Measurements from ENCODE around the gene LPCAT1.
"Not testable (repeated sequence)": the region's sequence is repeated elsewhere in the genome, so short reads cannot be mapped to it uniquely, and the experiment has no call there.

The LPCAT1 gene

DNA sequence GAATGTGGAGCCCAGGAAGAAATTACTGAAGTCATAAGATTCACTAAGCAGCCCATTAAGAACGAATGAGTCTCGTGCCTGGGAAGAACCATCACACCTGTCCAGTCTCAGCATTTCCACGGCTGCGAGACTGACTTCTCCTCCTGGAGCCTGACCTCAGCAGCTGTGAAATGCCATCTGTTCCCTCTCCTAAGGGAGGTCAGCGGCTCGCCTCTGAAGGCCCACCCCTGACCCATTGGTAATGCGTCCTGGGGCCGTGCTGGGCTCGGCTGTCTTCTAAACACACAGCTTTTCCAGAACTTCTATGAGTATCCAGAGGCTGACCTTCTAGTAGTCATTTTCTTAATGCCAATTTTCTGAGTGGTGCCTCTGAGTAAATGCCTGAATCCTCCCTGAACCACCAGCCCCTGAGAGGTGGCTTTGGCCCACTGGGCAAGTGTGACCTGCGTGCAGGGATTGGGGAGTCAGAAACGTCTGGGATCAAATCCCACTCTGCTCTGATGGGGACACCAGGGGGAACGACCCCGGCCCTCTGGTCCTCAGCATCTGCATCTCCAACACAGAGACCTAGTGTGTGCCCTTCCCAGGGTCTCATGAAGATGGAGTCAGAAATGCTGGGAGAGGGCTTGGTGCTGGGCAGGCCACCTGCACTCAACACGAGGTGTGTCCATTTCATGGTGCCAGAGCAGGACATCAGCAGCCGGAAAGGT, 84.2 kb downstream of the LPCAT1 start:
- no peak for DNase-seq

DNA sequence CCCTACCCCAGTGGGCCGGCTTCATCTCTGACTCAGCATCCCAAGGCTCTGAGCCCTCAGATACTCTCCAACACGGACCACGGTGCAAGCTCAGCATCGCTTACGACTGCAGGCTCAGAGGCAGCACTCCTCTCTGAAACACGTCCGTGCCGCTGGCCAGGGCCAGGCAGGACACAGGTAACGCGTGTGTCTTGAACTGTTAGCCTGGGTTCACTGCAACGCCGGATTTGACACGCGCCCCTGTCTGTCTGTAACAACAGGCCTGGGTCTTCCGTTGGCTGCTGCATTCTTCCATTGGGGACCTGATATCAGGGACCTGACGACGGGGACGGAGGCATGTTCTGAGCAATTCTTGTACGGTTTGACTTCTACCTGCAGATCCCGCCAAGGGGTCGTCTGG, 84.9 kb downstream of the LPCAT1 start:
- no peak for DNase-seq

DNA sequence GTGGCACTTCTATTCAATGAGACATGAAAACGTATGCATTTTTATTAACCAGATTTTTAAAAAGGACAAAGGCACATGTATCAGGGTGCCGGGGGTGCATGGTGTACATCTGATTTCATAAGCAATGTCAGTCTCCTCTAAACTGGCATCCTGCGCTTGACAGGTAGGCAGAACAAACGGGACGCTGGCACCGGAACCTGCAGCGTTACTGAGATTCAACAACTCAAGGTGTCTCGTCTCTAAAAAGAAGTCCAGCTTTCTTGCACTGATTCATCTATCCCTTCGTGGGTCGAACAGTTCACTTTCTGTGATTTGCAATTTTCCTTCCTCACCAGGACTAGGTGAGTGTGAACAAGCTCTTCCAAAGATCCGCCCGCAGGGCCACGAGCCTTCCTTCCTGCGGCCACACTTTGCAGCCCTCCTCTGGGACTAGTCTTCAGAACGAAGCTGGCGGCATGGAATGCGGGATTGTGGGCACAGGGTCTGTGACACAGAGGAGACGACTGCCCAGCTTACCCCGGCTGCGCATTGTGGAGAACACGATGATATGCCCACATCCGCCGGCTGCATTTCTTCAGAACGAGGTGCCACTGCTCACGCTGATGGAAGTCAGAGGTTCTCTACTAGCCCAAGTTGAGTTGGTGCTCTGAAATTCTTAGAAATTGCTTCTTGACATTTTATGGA, 85.7 kb downstream of the LPCAT1 start:
- no peak for DNase-seq

DNA sequence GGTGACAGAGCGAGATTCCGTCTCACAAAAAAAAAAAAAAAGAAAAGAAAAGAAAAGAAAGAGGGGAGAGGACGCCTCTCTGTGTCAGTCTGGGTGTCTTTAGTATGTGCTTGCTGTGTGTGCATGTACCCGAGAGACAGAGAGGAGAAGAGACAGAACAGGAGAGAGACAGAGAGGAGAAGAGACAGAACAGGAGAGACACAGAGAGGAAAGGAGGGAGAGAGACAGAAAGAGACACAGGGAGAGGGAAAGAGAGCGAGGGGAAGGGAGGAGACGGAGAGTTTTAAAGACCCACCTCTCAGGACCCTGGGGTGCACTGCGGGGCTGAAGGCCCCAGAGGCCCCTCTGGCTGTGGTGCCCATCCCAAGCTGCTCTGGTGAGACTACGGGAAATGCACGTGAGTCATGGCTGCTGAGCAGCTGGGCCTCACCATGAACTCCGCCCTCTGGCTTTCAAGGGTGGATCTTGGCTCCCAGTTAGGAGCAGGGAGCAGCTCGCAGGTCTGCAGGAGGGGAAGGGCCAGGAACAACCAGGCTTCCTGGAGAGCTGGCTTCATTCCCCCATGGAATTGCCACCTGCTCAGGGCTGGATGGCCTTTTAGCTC, 86.4 kb downstream of the LPCAT1 start:
- DNase-seq, result no peak

DNA sequence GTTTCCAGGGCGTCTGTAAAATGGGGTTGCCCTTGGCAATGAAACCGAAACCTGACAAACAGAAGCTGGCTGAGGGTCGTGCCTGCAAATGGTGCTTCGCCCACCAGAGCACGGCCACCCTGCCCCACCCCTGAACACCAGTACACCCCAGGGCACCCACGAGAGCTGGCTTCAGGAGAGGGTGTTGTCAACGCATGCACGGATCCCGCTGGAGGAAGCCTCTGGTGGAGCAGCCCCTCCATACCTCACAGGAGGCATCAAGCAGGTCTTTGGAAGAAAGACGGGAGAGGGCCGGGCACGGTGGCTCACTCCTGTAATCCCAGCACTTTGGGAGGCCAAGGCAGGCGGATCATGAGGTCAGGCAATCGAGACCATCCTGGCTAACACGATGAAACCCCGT, 87.1 kb downstream of the LPCAT1 start:
- no peak for DNase-seq

DNA sequence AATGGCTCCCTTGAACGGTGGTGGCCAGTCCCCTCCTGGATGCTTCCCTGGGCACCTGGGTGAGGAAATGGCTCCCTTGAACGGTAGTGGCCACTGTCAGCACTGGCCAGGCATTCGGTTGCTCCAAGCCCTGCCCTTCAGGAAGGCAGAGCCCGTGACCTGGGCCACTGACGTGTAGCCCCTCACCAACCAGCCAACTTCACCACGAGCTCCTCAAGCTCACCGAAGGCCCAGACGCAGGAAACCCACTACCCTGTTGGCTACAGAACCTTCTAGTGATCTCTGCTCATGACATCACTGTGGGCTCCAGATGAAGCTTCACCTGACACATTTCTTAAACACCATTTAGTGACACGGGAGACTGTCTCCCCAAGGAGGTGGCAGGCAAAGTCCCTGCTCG, 87.7 kb downstream of the LPCAT1 start:
- DNase-seq, result no peak

DNA sequence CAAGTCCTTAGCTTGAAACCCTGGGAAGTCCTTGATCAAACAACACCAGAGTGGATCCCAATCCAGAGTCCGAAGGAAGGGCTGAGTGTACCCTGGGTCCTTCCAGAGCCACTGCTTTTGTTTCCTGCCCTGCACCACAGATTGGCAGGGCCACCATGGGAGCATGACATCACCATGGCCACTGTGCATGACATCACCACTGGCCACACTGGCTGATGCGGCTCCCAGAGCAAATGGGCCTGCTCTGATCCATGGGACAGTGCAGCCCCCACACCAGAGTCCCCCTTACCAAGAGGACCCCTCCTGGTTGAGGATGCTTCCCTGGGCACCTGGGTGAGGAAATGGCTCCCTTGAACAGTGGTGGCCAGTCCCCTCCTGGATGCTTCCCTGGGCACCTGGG, 88.4 kb downstream of the LPCAT1 start:
- DNase-seq, result no peak

DNA sequence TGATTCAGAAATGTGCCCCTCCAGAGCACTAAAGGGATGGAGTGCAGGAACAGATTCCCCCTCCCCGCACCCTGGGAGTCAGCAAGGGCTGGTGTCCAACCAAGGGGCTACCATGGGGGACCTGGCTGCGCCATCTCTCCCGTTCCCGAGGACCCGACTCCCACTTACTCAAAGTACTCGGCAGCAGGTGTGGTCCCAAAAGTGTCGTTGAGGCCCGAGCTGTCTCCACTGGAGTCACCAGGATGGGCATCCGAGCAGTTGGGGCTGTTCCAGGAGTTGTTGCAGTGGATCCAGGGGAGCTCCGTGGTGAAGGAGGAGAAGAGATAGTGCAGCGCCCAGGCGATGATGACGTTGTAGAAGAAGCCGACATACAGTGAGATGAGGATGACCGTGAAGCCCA, 91.5 kb downstream of the LPCAT1 start:
- DNase-seq, result no peak

DNA sequence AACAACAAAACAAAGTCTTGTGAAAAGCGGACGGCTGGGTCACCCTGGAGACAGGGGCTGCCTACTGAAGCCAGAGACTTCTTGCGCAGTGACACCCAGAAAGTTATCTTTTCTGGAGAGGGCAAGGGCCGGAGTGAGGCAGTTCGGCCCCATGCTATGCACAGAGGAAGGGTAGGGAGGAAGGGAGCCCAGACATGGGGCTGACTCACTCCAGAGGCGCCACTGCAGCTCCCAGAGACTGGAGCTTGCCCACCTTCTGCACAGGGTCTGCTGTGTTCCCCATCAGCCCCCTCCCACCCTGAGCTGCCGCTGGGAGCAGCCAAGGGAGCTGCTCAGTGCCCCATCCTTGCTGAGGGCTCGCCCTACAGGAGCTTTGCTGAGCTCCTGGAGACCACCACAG, 91.9 kb downstream of the LPCAT1 start:
- no peak for DNase-seq

DNA sequence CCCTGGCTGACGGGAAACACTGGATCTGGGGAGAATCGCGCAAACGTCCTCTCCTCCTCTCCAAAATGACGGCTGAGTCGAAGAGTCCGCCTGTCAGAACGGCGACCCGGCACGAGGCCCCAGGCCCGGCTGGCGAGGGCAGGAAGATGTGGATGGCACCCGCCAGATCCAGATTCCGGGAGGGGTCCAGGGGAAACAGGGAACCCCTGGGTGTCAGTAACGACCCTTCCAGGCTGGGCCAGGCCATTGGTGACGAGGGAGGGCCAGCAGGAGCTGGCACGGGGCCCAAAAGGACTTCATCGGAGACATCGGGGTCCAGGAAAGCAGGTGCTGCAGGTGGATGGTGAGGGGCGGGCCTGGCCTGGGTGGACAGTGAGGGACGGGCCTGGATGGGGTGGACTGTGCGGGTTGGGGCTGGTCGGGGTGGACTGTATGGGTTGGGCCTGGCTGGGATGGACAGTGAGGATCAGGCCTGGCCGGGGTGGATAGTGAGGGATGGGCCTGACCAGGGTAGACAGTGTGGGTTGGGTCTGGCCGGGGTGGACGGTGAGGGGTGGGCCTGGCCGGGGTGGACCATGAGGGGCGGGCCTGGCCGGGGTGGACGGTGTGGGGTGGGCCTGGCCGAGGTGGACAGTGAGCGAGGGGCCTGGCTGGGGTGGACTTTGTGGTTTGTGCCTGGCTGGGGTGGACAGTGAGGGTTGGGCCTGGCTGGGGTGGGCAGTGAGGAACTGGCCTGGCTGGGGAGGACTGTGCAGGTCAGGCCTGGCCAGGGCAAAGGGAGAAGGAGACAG, 92.5 kb downstream of the LPCAT1 start:
- DNase-seq, result no peak

DNA sequence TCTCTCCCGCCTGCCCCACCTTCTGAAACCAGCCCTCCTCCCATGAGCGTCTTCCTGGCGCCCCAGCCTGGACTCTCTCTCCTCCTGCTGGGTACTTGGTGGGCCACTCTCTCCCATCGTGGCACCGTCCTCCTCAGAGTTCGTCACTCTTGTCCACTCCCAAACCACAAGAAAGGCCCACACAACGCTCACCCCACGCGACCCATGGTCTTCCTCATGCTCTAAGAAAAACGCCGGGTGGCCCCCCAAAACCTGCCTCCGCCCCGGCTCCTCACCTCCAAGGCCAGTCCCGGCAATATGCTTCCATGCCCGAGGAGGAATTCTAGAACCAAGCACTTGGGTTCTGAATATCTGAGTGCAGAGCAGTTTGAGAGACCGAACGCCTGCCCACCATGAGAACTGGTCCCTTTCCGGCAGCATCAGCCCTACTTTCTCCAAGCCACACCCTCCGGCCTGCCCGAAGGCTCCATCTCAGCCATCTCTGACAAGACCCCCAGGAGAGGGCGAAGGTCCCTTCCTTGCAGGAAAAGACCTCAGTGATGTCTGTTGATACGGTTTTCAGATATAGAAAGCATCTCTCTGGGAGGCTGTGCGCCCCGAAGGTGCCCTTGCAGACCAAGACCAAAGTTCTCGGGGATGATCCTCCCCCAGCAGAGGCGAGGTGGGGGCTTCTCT, 93.5 kb downstream of the LPCAT1 start:
- DNase-seq, result no peak

DNA sequence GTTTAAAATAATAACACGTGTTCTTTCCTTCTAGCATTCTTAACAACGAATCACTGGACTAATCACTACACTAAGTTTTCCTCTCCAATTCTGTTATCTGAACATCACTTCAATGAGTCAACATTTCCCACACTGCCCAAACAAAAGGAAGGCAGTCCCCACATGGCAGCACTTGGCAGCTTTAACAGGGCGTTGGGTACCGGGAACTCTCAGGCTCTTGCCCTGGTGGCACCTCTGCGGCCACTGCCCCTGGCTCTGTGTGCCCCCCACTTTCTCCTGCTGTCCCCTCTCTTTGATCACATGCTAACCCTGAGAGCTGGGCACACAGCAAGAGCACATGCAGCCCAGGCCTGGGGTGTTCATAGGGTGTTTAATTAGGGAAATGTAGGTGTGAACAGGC, 94.3 kb downstream of the LPCAT1 start:
- DNase-seq, result no peak

DNA sequence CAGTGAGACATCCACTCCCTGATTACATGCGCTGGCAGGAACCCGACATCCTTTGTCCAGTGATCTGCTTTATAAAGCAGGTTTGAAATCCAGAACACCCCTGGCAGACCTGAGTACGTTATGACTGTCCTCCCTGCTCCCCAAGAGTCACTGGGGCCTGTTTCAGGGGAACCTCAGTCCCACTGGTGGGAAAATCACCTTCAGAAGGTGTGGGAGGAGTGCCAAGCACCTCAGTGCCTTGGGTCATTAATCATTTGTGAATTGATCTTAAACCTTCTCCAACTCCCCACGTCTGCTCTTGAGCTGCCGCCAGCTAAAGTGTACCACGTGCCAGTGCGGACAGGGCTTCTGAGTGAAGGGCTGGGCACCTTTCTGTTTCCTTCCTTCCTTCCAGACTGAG, 94.7 kb downstream of the LPCAT1 start:
- DNase-seq, result no peak

DNA sequence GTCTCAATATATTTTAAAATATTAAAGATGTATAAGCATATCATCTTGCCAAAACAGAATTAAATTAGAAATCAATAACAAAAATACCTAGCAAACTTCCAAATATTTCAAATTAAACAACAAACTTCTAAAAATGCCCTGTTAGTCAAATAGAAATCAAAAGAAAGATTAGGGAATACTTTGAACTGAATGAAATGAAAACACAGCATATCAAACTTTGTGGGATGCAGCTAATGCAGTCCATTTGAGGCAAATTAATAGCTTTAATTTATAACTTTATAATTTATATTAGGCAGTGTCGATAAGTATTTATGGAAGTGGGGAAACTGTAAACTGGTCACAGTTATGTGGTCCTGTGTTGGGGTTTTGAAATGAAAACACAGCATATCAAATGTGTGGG, 95.7 kb downstream of the LPCAT1 start:
- DNase-seq, result no peak

DNA sequence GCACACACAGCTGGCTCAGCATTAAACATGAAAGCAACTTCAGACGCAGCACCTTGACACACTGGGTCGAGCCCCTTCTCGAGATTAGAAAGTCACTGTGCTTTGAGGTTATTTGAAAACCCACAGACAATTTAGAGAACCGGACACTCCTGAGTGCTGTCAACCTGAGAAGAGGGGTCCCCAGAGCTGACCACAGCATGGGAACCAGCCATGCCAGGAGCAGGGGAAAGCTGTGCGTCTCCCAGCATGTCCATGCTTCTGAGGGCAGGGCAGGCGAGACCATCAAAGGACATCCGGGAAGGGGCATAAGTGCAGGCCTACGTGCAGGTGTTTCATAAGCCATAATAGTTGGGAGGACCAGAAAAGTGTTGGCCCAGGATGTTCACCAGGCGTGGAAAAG, 99.0 kb downstream of the LPCAT1 start:
- no peak for DNase-seq

DNA sequence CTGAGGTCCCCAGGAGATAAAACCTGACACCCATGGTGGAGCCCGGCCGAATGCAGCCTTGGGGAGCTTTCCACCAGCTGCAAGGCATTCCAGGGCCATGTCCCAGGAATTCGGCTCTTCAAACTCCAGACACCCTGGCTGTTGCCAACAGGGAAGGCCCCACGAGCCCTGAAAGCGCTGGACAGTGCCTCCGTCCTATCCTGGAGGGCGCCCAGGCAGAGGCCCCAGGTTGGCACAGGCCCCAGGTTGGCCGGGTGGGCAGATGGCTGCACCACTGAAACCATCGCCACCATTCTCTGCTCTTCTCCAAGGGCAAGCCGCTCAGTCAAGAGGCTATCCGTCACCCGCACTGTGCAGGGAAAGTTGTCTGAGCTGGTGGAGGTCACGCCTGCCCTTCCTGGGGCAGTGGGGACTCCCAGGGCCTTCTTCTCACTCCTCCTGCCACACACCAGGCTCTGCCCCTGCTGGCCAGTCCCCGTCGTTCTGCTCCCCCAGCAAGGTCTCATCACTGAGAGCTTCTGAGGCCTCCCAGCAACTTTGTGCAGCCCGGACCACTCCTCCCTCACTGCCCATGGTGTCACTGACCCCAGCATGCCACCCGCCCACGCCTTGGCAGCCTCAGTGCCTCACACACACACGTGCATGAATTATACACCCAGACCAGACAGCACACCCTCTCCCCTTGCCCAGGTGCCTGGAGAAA, 99.7 kb downstream of the LPCAT1 start:
- DNase-seq, result no peak

DNA sequence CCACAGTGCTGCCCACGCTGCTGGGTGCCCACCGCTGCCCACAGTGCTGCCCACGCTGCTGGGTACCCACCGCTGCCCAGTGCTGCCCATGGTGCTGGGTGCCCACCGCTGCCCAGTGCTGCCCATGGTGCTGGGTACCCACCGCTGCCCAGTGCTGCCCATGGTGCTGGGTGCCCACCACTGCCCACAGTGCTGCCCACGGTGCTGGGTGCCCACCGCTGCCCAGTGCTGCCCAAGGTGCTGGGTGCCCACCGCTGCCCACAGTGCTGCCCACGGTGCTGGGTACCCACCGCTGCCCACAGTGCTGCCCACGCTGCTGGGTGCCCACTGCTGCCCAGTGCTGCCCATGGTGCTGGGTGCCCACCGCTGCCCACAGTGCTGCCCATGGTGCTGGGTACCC, 101.2 kb downstream of the LPCAT1 start:
- DNase-seq, result not testable (repeated sequence)

DNA sequence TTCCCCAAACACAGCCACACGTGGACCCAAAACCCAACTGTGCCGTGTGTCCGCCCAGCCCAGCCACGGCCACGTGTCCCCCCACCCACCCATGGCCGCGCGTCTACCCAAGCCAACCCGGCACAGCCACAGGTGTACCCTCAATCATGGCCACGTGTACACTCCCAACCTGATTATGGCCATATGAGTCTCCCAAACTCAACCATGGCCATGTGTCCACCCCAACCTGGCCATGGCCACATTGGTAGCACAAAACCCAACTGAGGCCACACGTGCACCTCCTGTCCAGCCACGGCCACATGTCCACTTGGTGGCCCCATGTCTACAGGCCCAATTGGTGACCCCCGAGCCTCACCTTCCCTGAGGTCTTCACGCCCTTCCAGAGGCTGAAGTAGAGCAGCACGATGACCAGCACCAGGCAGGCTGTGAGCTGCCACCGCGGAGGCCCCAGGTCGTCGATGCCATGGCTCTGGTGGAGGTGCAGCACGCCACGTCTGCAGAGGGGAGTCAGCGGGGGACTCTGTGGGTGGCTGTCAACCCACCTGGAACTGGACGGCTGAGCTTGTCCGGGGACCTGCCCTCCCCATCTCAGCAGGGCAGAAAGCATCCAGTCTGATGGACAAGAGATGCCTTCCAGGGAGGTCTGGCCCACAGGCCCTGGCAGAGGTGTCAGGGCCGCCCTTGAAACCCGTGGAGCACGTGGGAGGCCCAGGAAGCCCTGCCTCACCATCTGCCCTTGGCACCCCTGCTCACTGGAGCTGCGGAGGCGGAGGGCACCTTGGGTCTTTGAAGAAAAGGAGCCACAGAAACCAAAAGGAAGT, 102.0 kb downstream of the LPCAT1 start:
- DNase-seq, result no peak

DNA sequence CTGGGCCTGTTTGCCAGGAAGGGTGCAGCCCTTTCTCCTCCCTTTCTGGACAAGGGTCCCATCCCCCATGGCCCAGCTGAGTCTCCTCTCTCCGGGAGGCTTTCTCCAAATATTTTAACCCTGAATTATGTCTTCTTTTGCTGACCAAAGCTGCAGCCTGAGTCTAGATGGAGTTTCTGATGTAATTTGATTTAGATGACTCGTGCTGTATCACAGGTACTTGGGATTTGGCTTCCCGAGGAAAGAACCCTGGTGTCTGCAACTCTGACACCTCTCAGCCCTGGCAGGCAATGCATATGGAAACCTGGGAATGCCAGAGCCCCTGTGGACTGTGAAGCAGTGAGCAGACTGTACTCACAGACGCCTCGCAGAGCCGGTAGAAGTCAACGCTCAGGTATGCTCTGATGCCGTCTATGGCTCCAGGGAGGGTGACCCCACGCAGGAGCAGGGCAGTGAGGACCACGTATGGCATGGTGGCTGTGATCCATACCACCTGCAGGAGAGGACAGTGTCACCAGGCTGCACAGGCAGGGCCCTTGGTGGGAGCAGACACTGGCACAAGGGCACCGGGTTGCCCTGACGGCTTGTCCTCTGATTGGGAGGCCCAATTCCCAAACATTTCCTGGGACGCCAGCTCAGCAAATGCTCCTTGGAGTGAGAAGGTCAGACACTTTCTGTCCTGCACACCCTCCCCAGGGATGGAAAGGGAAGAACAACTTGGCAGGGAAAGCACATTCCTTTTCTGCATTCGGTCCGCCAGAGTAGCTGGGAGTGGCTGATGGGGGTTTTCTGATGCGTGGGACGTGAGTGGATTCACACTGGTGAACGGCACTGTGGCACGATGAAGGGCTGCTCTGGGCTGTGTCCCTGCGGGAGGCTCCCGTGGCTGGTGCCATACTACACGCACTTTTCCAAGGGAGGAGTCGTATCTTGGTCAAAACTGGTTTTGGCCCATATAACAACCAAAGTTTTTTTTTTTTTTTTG, 103.3 kb downstream of the LPCAT1 start:
- no peak for DNase-seq
